ENCODE data around the gene SERGEF. TPM values are rescaled to one million over a fixed set of nuclear protein-coding genes. Genes with fewer than 3 reads are reported as not detected.

Gene SERGEF
- polyA plus RNA-seq, 2 of the 4 experiments (the other 2 are of a cell fraction): 20.7 to 24.1 TPM

- no peaks in the 10 kb centered on the region for H3K9me3 ChIP-seq
- TF ChIP-seq ZSCAN20 (CRISPR knock-in tag; IDR thresholded peaks at IDR 0.05): no peak
- TF ChIP-seq EHF (CRISPR knock-in tag; IDR thresholded peaks at IDR 0.05): no peak
- no peak for TF ChIP-seq MYC (IDR thresholded peaks at IDR 0.05; ENCODE audit: borderline replicate concordance, low read length)
- no peak for TF ChIP-seq HMGXB4 (CRISPR knock-in tag; IDR thresholded peaks at IDR 0.05; ENCODE audit: borderline replicate concordance)
- no peak for TF ChIP-seq CHD4 (IDR thresholded peaks at IDR 0.05; ENCODE audit: borderline replicate concordance)
- TF ChIP-seq TFCP2L1 (CRISPR knock-in tag; IDR thresholded peaks at IDR 0.05): no peak
- no peak for TF ChIP-seq CBX2 (IDR thresholded peaks at IDR 0.05; ENCODE audit: borderline replicate concordance, low read depth)
- TF ChIP-seq GATA3 (IDR thresholded peaks at IDR 0.05; ENCODE audit: borderline replicate concordance): no peak
- no peak for TF ChIP-seq CEBPB (IDR thresholded peaks at IDR 0.05)
- no peak for TF ChIP-seq REST (IDR thresholded peaks at IDR 0.05)
- TF ChIP-seq FOSL2 (IDR thresholded peaks at IDR 0.05): no peak
- TF ChIP-seq FOSL2 (CRISPR knock-in tag; IDR thresholded peaks at IDR 0.05): no peak
- TF ChIP-seq EHMT2 (IDR thresholded peaks at IDR 0.05; ENCODE audit: low read depth): no peak
- CTCF ChIA-PET: interaction anchor here (1.4 to 2.1 kb wide), 3 partner anchors 30 to 167 kb away, joined by 3 to 11 read pairs (median 4); no protein-coding TSS in a partner anchor
- no peak overlapping the region for H3K27ac ChIP-seq
- no peak for ATAC-seq
- no peaks in the 10 kb centered on the region for H3K4me1 ChIP-seq
- 63% methylated on average over 2 of the region's 2 CpGs for WGBS (ENCODE audit: missing lambda C conversion rate)
- DNase-seq (ENCODE audit: low read depth in 1 of 2, low spot score in 1 of 2): no peak
- no peak overlapping the region for H3K4me2 ChIP-seq
- no peak for FAIRE-seq
- H3K4me3 ChIP-seq: no peak overlapping the region
- POLR2A ChIA-PET: no interaction called here
These were observed 200.6 kb downstream of the SERGEF start for GRCh38 chr11:17812091-17812864.

- H3K4me1 ChIP-seq: no peaks in the 10 kb centered on the region
- no peak overlapping the region for H3K27ac ChIP-seq
- FAIRE-seq (no peak), ATAC-seq (no peak), DNase-seq (ENCODE audit: low read depth in 1 of 2, low spot score in 1 of 2) (no peak)
- H3K4me2 ChIP-seq: no peak overlapping the region
- ChIA-PET CTCF (interaction anchor here (1.2 kb wide), 1 partner anchor 81 kb away, joined by 3 read pairs; no protein-coding TSS in a partner anchor), POLR2A (no interaction called here)
- TF ChIP-seq MAX (IDR thresholded peaks at IDR 0.05) (no peak), MAZ (IDR thresholded peaks at IDR 0.05; ENCODE audit: borderline replicate concordance, low read depth, low read length) (no peak), SMC3 (IDR thresholded peaks at IDR 0.05) (no peak), CHD2 (IDR thresholded peaks at IDR 0.05; ENCODE audit: low read length, partially characterized antibody) (no peak), PBX3 (IDR thresholded peaks at IDR 0.05) (no peak), BCL3 (IDR thresholded peaks at IDR 0.05) (no peak), CBX2 (IDR thresholded peaks at IDR 0.05; ENCODE audit: borderline replicate concordance, low read depth) (no peak), ZFP36 (IDR thresholded peaks at IDR 0.05; ENCODE audit: borderline replicate concordance, partially characterized antibody) (no peak), POLR2AphosphoS2 (conservative IDR thresholded peaks at IDR 0.05; ENCODE audit: low read length) (no peak), E2F6 (IDR thresholded peaks at IDR 0.05; ENCODE audit: borderline replicate concordance, low read depth) (no peak), GATA3 (IDR thresholded peaks at IDR 0.05; ENCODE audit: borderline replicate concordance) (no peak), CEBPB (IDR thresholded peaks at IDR 0.05) (no peak), EHF (CRISPR knock-in tag; IDR thresholded peaks at IDR 0.05) (no peak), NR3C1 (IDR thresholded peaks at IDR 0.05) (no peak)
- H3K9me3 ChIP-seq: no peaks in the 10 kb centered on the region
- 86% methylated on average over 7 of the region's 7 CpGs for WGBS (ENCODE audit: missing lambda C conversion rate)
- no peak overlapping the region for H3K4me3 ChIP-seq
These were observed 201.5 kb downstream of the SERGEF start for GRCh38 chr11:17811352-17811751.

All from A549 (cell line).